Stomach (tissue), 4 donors: Measurements from ENCODE around the gene MZF1.

ENCODE experiments used
- EP300 ChIP-seq: sonication (generic); formaldehyde crosslinking; IDR thresholded peaks from one replicate; pipeline ENCODE4 v1.6.1; 2017; ENCODE audit warnings: antibody characterized with exemption
- POLR2A ChIP-seq, 4 donors: fragments of 450-650 bp; IDR thresholded peaks; one replicate each; pipeline ENCODE4 v1.6.1; 2016; ENCODE audit warnings: antibody characterized with exemption in 4 of 4, control low read depth in 2 of 4, mild to moderate bottlenecking in 1 of 4, moderate library complexity in 1 of 4
- POLR2AphosphoS5 ChIP-seq, 3 donors: sonication (generic); formaldehyde crosslinking; IDR thresholded peaks; one replicate each; pipeline ENCODE4 v1.6.1; 2016; ENCODE audit warnings: antibody characterized with exemption in 3 of 3
- TF ChIP-seq, protein P1 (sequence below), 7 experiments: fragments of 450-650 bp in 4 of 7; fragments of 200-600 bp in 3 of 7; sonication (generic) in 3 of 7; IDR thresholded peaks; one replicate each; pipeline ENCODE4 v1.5.1; 2016 to 2019; ENCODE audit warnings: antibody characterized with exemption in 7 of 7, control low read depth in 2 of 7, mild to moderate bottlenecking in 1 of 7

DNA sequence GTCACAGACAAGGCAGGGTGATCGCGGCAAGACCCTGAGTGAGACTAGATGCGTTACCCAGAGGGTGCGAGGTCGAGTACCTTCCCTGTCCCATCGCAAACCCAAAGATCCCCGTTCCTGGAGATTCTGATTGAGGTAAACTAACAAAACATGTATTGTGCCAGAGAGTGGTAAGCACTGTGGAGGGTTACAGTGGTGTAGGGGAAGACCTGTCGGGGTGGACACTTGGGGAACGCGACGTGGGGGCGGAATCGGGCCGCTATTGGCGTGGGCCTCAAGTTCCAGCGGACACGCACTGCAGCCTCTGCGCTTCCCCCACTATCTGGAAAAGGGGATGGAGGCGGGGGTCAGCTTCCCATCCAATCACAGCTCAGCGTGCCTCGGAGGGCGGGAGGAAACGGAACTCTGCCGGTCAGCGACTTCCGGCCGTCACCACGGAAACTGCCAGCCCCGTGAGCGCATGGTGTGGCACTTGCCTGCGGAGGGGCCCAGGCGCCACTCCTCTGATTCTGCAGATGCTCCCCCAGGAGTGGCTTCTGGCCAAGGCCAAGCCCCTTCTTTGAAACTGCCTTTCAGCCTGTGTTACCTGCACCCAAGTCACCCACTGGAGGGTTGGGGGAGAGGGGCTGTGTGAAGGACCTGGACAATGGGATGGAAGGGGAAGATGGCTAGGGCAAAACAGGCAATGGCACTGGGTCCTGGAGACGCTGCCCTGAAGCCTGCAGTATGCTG, 13.7 kb downstream of the MZF1 start:
- peak; percentile 63 to 85 (median 82) for TF ChIP-seq POLR2AphosphoS5 (IDR thresholded peaks at IDR 0.05)
- TF ChIP-seq POLR2A (IDR thresholded peaks at IDR 0.05), result peak in 2 of 4 donors; percentile 53 to 62
- TF ChIP-seq, protein P1, sequence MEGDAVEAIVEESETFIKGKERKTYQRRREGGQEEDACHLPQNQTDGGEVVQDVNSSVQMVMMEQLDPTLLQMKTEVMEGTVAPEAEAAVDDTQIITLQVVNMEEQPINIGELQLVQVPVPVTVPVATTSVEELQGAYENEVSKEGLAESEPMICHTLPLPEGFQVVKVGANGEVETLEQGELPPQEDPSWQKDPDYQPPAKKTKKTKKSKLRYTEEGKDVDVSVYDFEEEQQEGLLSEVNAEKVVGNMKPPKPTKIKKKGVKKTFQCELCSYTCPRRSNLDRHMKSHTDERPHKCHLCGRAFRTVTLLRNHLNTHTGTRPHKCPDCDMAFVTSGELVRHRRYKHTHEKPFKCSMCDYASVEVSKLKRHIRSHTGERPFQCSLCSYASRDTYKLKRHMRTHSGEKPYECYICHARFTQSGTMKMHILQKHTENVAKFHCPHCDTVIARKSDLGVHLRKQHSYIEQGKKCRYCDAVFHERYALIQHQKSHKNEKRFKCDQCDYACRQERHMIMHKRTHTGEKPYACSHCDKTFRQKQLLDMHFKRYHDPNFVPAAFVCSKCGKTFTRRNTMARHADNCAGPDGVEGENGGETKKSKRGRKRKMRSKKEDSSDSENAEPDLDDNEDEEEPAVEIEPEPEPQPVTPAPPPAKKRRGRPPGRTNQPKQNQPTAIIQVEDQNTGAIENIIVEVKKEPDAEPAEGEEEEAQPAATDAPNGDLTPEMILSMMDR (IDR thresholded peaks at IDR 0.05), result no peak
- TF ChIP-seq EP300, result no peak
